WTC11 (cell line): ENCODE measurements around the gene MOV10L1. TPM values are rescaled to one million over a fixed set of nuclear protein-coding genes. Genes with fewer than 3 reads are reported as not detected.

Experiments
- ATAC-seq: fragments of 200-7000 bp; cut with Tn5 transposase; 2 replicates; pipeline ENCODE4 v1.10.0; 2021; ENCODE audit warnings: mild to moderate bottlenecking, moderate library complexity
- CTCF ChIA-PET: fragments of 300-600 bp; sonication (Branson Sonifier 250); formaldehyde crosslinking; loops from one replicate; lab custom pipeline; 2021; ENCODE audit warnings: antibody characterized with exemption; lab: Charles Lee
- POLR2A ChIA-PET: fragments of 350-600 bp; sonication (Branson Sonifier 250); formaldehyde crosslinking; loops from one replicate; lab custom pipeline; 2021; ENCODE audit warnings: antibody characterized with exemption; lab: Charles Lee
- DNase-seq: peaks from one replicate; pipeline ENCODE4 v3.0.0; 2021; ENCODE audit warnings: low spot score
- H3K27ac Mint-ChIP-seq: 2 replicates; pipeline ENCODE4 v1.8.0; 2021; ENCODE audit warnings: mixed read lengths
- H3K27me3 Mint-ChIP-seq: 2 replicates; pipeline ENCODE4 v1.8.0; 2021; ENCODE audit warnings: low read depth, mild to moderate bottlenecking, moderate library complexity, mixed read lengths
- H3K36me3 Mint-ChIP-seq: 2 replicates; pipeline ENCODE4 v1.8.0; 2021; ENCODE audit warnings: mixed read lengths
- H3K4me1 Mint-ChIP-seq: 2 replicates; pipeline ENCODE4 v1.8.0; 2022; ENCODE audit warnings: mixed read lengths
- H3K4me3 Mint-ChIP-seq: 2 replicates; pipeline ENCODE4 v1.8.0; 2021; ENCODE audit warnings: mild to moderate bottlenecking, moderate library complexity, mixed read lengths
- H3K9me3 Mint-ChIP-seq: 2 replicates; pipeline ENCODE4 v1.8.0; 2021; ENCODE audit warnings: mixed read lengths
- CBFB ChIP-seq: sonication (generic); formaldehyde crosslinking; IDR thresholded peaks from 2 replicates; pipeline ENCODE4 v1.8.1; 2022; ENCODE audit warnings: mild to moderate bottlenecking, low read depth, missing genetic modification reagents
- CREM ChIP-seq: sonication (generic); formaldehyde crosslinking; IDR thresholded peaks from 2 replicates; pipeline ENCODE4 v1.8.1; 2022; ENCODE audit warnings: mild to moderate bottlenecking, missing genetic modification reagents, moderate library complexity
- ELF4 ChIP-seq: sonication (generic); formaldehyde crosslinking; IDR thresholded peaks from 2 replicates; pipeline ENCODE4 v1.8.1; 2022; ENCODE audit warnings: low read depth, mild to moderate bottlenecking, moderate library complexity, missing genetic modification reagents
- EMX1 ChIP-seq: fragments of 250-450 bp; sonication (Bioruptor Pico); IDR thresholded peaks from 2 replicates; pipeline ENCODE4 v1.8.0; 2021; ENCODE audit warnings: mild to moderate bottlenecking
- ETV6 ChIP-seq: sonication (generic); formaldehyde crosslinking; IDR thresholded peaks from 2 replicates; pipeline ENCODE4 v1.8.1; 2022; ENCODE audit warnings: mild to moderate bottlenecking, missing genetic modification reagents
- FOXJ3 ChIP-seq: sonication (generic); formaldehyde crosslinking; IDR thresholded peaks from 2 replicates; pipeline ENCODE4 v1.9.0; 2021; ENCODE audit warnings: missing genetic modification reagents, mild to moderate bottlenecking, borderline replicate concordance
- IRF2 ChIP-seq: sonication (generic); formaldehyde crosslinking; IDR thresholded peaks from 2 replicates; pipeline ENCODE4 v1.8.0; 2022; ENCODE audit warnings: low read depth, missing genetic modification reagents, borderline replicate concordance
- JAZF1 ChIP-seq: fragments of 250-450 bp; sonication (Bioruptor Pico); IDR thresholded peaks from 2 replicates; pipeline ENCODE4 v1.9.0; 2021; ENCODE audit warnings: moderate library complexity, mild to moderate bottlenecking, inconsistent platforms
- JUN ChIP-seq: sonication (generic); formaldehyde crosslinking; IDR thresholded peaks from 2 replicates; pipeline ENCODE4 v1.8.0; 2023; ENCODE audit warnings: mild to moderate bottlenecking, missing genetic modification reagents
- MXD4 ChIP-seq: fragments of 250-450 bp; sonication (Bioruptor Pico); IDR thresholded peaks from 2 replicates; pipeline ENCODE4 v1.8.0; 2021; ENCODE audit warnings: mild to moderate bottlenecking, moderate library complexity, borderline replicate concordance
- NFE2L1 ChIP-seq: sonication (generic); formaldehyde crosslinking; IDR thresholded peaks from 2 replicates; pipeline ENCODE4 v1.8.1; 2023; ENCODE audit warnings: missing genetic modification reagents
- NR3C1 ChIP-seq: sonication (generic); formaldehyde crosslinking; conservative IDR thresholded peaks from 2 replicates; pipeline ENCODE4 v1.8.1; 2023; ENCODE audit warnings: low read depth, mild to moderate bottlenecking, missing genetic modification reagents
- PRRX2 ChIP-seq: fragments of 250-450 bp; sonication (Bioruptor Pico); IDR thresholded peaks from 2 replicates; pipeline ENCODE4 v1.8.0; 2021; ENCODE audit warnings: mild to moderate bottlenecking
- SOX15 ChIP-seq: fragments of 250-450 bp; sonication (Bioruptor Pico); IDR thresholded peaks from 2 replicates; pipeline ENCODE4 v1.9.0; 2021; ENCODE audit warnings: mild to moderate bottlenecking
- ZNF232 ChIP-seq: sonication (generic); formaldehyde crosslinking; IDR thresholded peaks from 2 replicates; pipeline ENCODE4 v1.8.0; 2022; ENCODE audit warnings: mild to moderate bottlenecking, missing genetic modification reagents
- ZNF263 ChIP-seq: sonication (generic); formaldehyde crosslinking; IDR thresholded peaks from 2 replicates; pipeline ENCODE4 v1.8.1; 2022; ENCODE audit warnings: low read depth, mild to moderate bottlenecking, moderate library complexity, missing genetic modification reagents
- ZNF317 ChIP-seq: sonication (generic); formaldehyde crosslinking; IDR thresholded peaks from 2 replicates; pipeline ENCODE4 v1.8.1; 2023; ENCODE audit warnings: low read depth, mild to moderate bottlenecking, moderate library complexity, missing genetic modification reagents, borderline replicate concordance
- ZNF671 ChIP-seq: fragments of 250-450 bp; sonication (Bioruptor Pico); IDR thresholded peaks from 2 replicates; pipeline ENCODE4 v1.8.0; 2021; ENCODE audit warnings: mild to moderate bottlenecking
- total RNA-seq: library from RNA; stranded (reverse); gene quantifications from 3 replicates; pipeline ENCODE4 v1.2.3, GENCODE V29; 2021
- TF ChIP-seq, protein P1 (sequence below): sonication (generic); formaldehyde crosslinking; IDR thresholded peaks from 2 replicates; pipeline ENCODE4 v1.8.1; 2023; ENCODE audit warnings: mild to moderate bottlenecking, missing genetic modification reagents, moderate library complexity
- TF ChIP-seq, protein P2 (sequence below): fragments of 250-450 bp; sonication (Bioruptor Pico); IDR thresholded peaks from 2 replicates; pipeline ENCODE4 v2.1.2; 2022; ENCODE audit warnings: mild to moderate bottlenecking, moderate library complexity
- TF ChIP-seq, protein P3 (sequence below): sonication (generic); formaldehyde crosslinking; IDR thresholded peaks from 2 replicates; pipeline ENCODE4 v1.8.1; 2022; ENCODE audit warnings: low read depth, mild to moderate bottlenecking, moderate library complexity, missing genetic modification reagents, borderline replicate concordance
- TF ChIP-seq, protein P4 (sequence below): sonication (generic); formaldehyde crosslinking; IDR thresholded peaks from 2 replicates; pipeline ENCODE4 v1.8.1; 2023; ENCODE audit warnings: mild to moderate bottlenecking, missing genetic modification reagents
- TF ChIP-seq, protein P5 (sequence below): sonication (generic); formaldehyde crosslinking; IDR thresholded peaks from 2 replicates; pipeline ENCODE4 v1.8.1; 2022; ENCODE audit warnings: mild to moderate bottlenecking, missing genetic modification reagents, moderate library complexity, borderline replicate concordance
- TF ChIP-seq, protein P6 (sequence below): sonication (generic); formaldehyde crosslinking; IDR thresholded peaks from 2 replicates; pipeline ENCODE4 v1.8.1; 2023; ENCODE audit warnings: mild to moderate bottlenecking, moderate library complexity, missing genetic modification reagents
- TF ChIP-seq, protein P7 (sequence below): fragments of 200-600 bp; IDR thresholded peaks from 2 replicates; pipeline ENCODE4 v1.8.0; 2022; ENCODE audit warnings: antibody characterized with exemption

MOV10L1 gene
- total RNA-seq, 1 experiment from 2014 or later: not detected

DNA sequence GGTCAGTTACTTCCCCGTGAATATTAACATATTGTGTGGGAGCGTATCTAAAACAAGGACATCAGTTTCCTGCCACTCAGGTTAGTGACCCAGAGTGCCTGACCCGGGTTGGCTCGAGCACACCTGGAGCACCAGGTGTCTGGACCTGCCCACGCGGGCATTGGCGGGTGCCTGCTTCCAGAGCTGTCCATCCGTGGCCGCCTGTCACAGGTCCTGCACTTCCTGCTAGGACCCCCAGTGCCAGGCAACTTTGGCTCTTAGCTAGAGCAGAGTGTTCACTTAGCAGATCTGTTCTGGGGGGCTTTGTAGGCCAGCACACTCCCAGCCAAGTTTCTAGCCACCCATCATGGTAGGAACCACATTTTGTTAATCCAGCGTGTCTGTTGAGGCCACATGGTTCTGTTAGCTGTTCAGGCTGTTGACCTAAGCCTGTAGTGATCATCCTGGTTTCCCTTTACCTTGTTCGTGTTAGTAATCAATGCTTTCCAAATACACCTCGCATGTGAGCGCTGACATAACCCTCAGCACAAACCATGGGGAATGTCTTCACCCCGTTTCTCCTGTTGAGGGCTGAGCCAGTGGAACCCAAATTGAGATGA, 29.5 kb downstream of the MOV10L1 start (continued):
- TF ChIP-seq, protein P1, sequence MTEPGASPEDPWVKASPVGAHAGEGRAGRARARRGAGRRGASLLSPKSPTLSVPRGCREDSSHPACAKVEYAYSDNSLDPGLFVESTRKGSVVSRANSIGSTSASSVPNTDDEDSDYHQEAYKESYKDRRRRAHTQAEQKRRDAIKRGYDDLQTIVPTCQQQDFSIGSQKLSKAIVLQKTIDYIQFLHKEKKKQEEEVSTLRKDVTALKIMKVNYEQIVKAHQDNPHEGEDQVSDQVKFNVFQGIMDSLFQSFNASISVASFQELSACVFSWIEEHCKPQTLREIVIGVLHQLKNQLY: no peak
- TF ChIP-seq, protein P2, sequence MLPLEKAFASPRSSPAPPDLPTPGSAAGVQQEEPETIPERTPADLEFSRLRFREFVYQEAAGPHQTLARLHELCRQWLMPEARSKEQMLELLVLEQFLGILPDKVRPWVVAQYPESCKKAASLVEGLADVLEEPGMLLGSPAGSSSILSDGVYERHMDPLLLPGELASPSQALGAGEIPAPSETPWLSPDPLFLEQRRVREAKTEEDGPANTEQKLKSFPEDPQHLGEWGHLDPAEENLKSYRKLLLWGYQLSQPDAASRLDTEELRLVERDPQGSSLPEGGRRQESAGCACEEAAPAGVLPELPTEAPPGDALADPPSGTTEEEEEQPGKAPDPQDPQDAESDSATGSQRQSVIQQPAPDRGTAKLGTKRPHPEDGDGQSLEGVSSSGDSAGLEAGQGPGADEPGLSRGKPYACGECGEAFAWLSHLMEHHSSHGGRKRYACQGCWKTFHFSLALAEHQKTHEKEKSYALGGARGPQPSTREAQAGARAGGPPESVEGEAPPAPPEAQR (CRISPR knock-in tag): no peak
- TF ChIP-seq ZNF232 (no peak), MXD4 (CRISPR knock-in tag) (no peak), ZNF671 (no peak), SOX15 (CRISPR knock-in tag) (no peak), NFE2L1 (CRISPR knock-in tag) (no peak), JAZF1 (CRISPR knock-in tag) (no peak), JUN (CRISPR knock-in tag) (no peak)
- TF ChIP-seq, protein P3, sequence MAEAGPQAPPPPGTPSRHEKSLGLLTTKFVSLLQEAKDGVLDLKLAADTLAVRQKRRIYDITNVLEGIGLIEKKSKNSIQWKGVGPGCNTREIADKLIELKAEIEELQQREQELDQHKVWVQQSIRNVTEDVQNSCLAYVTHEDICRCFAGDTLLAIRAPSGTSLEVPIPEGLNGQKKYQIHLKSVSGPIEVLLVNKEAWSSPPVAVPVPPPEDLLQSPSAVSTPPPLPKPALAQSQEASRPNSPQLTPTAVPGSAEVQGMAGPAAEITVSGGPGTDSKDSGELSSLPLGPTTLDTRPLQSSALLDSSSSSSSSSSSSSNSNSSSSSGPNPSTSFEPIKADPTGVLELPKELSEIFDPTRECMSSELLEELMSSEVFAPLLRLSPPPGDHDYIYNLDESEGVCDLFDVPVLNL: no peak
- TF ChIP-seq, protein P4, sequence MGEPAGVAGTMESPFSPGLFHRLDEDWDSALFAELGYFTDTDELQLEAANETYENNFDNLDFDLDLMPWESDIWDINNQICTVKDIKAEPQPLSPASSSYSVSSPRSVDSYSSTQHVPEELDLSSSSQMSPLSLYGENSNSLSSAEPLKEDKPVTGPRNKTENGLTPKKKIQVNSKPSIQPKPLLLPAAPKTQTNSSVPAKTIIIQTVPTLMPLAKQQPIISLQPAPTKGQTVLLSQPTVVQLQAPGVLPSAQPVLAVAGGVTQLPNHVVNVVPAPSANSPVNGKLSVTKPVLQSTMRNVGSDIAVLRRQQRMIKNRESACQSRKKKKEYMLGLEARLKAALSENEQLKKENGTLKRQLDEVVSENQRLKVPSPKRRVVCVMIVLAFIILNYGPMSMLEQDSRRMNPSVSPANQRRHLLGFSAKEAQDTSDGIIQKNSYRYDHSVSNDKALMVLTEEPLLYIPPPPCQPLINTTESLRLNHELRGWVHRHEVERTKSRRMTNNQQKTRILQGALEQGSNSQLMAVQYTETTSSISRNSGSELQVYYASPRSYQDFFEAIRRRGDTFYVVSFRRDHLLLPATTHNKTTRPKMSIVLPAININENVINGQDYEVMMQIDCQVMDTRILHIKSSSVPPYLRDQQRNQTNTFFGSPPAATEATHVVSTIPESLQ (CRISPR knock-in tag): no peak

DNA sequence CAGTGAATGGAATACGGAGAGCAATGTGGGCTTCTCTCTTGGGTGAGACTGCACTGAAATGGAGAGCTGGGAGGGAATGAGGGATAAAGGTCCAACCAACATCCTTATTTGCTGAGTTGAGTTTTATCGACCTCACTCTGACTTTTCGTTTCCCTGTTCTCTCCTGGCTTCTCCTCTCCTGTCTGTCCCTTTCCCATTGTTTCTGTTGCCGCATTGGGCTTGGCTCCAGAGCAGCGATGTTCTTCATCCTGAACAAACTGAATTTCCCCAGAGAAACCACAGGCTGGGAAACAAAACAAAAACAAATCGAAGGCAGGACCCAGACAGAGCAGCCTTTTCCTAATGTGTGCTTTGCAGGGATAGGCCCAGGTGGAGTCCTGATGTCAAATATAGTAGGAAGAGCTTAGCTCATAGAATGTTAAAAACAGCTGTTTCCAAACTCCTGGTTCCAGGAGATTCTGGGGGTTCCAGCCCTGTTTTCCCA, 30.0 kb downstream of the MOV10L1 start:
- TF ChIP-seq EMX1 (no peak), ELF4 (CRISPR knock-in tag) (no peak), NR3C1 (no peak), CREM (CRISPR knock-in tag) (no peak), FOXJ3 (CRISPR knock-in tag) (no peak), IRF2 (no peak), CBFB (no peak), ZNF263 (CRISPR knock-in tag) (no peak), ZNF317 (CRISPR knock-in tag) (no peak), ETV6 (CRISPR knock-in tag) (no peak), SOX15 (CRISPR knock-in tag) (no peak), PRRX2 (CRISPR knock-in tag) (no peak)
- TF ChIP-seq, protein P5, sequence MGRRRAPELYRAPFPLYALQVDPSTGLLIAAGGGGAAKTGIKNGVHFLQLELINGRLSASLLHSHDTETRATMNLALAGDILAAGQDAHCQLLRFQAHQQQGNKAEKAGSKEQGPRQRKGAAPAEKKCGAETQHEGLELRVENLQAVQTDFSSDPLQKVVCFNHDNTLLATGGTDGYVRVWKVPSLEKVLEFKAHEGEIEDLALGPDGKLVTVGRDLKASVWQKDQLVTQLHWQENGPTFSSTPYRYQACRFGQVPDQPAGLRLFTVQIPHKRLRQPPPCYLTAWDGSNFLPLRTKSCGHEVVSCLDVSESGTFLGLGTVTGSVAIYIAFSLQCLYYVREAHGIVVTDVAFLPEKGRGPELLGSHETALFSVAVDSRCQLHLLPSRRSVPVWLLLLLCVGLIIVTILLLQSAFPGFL: no peak
- TF ChIP-seq, protein P6, sequence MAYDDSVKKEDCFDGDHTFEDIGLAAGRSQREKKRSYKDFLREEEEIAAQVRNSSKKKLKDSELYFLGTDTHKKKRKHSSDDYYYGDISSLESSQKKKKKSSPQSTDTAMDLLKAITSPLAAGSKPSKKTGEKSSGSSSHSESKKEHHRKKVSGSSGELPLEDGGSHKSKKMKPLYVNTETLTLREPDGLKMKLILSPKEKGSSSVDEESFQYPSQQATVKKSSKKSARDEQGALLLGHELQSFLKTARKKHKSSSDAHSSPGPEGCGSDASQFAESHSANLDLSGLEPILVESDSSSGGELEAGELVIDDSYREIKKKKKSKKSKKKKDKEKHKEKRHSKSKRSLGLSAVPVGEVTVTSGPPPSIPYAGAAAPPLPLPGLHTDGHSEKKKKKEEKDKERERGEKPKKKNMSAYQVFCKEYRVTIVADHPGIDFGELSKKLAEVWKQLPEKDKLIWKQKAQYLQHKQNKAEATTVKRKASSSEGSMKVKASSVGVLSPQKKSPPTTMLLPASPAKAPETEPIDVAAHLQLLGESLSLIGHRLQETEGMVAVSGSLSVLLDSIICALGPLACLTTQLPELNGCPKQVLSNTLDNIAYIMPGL (CRISPR knock-in tag): no peak
- TF ChIP-seq, protein P7, sequence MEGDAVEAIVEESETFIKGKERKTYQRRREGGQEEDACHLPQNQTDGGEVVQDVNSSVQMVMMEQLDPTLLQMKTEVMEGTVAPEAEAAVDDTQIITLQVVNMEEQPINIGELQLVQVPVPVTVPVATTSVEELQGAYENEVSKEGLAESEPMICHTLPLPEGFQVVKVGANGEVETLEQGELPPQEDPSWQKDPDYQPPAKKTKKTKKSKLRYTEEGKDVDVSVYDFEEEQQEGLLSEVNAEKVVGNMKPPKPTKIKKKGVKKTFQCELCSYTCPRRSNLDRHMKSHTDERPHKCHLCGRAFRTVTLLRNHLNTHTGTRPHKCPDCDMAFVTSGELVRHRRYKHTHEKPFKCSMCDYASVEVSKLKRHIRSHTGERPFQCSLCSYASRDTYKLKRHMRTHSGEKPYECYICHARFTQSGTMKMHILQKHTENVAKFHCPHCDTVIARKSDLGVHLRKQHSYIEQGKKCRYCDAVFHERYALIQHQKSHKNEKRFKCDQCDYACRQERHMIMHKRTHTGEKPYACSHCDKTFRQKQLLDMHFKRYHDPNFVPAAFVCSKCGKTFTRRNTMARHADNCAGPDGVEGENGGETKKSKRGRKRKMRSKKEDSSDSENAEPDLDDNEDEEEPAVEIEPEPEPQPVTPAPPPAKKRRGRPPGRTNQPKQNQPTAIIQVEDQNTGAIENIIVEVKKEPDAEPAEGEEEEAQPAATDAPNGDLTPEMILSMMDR: no peak
- Mint-ChIP-seq H3K9me3 (peaks cover 20% of the 10 kb centered on the region), H3K4me3 (no peak overlapping the region), H3K36me3 (no peaks in the 10 kb centered on the region), H3K27me3 (peaks cover 2% of the 10 kb centered on the region; the same call in 1 of the 2 replicates), H3K4me1 (no peaks in the 10 kb centered on the region), H3K27ac (no peak overlapping the region)
- no peak for ATAC-seq
- POLR2A ChIA-PET: no interaction called here
- no peak for DNase-seq
- CTCF ChIA-PET: interaction anchor here (1.0 kb wide), 1 partner anchor 89 kb away, joined by 5 read pairs; no protein-coding TSS in a partner anchor
